Islet precursor cell (in vitro differentiated cells): ENCODE measurements around the gene RAB39A.
"Not testable (repeated sequence)": the region's sequence is repeated elsewhere in the genome, so short reads cannot be mapped to it uniquely, and the experiment has no call there.

Experiments used
- DNase-seq: peaks from one replicate; pipeline ENCODE4 v3.0.0-alpha.2; 2018

The RAB39A gene, protein sequence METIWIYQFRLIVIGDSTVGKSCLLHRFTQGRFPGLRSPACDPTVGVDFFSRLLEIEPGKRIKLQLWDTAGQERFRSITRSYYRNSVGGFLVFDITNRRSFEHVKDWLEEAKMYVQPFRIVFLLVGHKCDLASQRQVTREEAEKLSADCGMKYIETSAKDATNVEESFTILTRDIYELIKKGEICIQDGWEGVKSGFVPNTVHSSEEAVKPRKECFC

GRCh38 chr11:107928046-107928766 lies at the start of gene RAB39A:
TSS of gene RAB39A (plus strand) at chr11:107928448. CDS start at chr11:107928569, 121 bp downstream.
- peak; percentile 99 for DNase-seq

DNA sequence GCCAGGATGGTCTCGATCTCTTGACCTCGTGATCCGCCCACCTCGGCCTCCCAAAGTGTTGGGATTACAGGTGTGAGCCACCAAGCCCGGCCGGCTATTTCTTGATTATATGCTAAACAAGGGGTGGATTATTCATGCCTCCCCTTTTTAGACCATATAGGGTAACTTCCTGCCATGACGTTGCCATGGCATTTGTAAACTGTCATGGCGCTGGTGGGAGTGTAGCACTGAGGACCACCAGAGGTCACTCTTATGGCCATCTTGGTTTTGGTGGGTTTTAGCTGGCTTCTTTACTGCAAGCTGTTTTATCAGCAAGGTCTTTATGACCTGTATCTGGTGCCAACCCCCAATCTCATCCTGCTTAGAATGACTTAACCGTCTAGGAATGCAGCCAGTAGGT lies 46.8 kb upstream of the RAB39A start:
- peak; percentile 66 for DNase-seq

GRCh38 chr11:107882095-107882820 lies 46.0 kb upstream of the RAB39A start:
- peak; percentile 61 for DNase-seq

DNA sequence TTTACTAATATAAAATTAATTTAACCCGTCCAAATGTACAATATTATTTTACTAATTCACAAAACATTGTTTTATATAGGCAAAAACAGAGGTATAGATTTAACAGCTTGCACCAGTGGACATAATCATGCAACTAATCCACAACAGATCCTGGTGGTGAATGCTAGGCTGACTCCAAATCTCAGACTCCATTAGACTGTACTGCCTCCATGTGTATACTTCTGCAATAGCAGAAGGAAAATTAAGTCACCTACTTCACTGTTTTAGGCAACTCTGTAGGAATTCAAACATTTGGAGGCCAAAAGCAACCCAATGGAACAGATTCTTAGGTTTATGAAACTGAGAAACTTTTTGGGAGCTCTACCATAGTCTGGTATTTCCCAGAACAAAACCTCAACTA lies 30.0 kb upstream of the RAB39A start:
- no peak for DNase-seq

DNA sequence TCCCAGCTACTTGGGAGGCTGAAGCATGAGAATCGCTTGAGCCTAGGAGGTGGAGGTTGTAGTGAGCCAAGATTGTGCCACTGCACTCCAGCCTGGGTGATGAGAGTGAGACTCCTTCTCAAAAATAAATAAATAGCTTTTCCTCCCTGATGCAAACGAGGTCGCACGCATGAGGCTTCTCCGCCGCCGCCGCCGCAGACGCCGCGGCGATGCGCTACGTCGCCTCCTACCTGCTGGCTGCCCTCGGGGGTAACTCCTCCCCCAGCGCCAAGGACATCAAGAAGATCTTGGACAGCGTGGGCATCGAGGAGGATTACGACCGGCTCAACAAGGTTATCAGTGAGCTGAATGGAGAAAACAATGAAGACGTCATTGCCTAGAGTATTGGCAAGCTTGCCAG lies 20.0 kb upstream of the RAB39A start:
- DNase-seq = no peak

DNA sequence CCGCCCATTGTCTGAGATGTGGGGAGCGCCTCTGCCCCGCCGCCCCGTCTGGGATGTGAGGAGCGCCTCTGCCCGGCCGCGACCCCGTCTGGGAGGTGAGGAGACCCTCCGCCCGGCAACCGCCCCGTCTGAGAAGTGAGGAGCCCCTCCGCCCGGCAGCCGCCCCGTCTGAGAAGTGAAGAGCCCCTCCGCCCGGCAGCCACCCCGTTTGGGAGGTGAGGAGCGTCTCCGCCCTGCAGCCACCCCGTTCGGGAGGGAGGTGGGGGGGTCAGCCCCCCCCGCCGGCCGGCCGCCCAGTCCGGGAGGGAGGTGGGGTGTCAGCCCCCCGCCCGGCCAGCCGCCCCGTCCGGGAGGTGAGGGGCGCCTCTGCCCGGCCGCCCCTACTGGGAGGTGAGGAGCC lies 15.8 kb upstream of the RAB39A start:
- DNase-seq = not testable (repeated sequence)

DNA sequence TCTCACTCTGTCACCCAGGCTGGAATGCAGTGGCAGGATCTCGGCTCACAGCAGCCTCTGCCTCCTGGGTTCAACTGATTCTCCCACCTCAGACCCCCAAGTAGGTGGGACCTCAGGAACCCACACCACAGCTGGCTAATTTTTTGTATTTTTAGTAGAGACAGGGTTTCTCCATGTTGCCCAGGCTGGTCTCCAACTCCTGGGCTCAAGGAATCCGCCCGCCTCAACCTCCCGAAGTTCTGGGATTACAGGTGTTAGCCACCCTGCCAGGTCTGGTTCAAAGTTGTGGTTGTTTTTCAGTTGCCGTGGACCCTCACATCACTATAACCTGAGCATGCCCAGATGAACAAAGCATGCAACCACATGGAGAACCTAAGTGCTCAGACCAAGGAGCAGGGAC lies 13.0 kb upstream of the RAB39A start:
- no peak for DNase-seq

GRCh38 chr11:107916671-107917241 lies 11.5 kb upstream of the RAB39A start:
- DNase-seq = peak; percentile 80

- no peak for DNase-seq
Observed at GRCh38 chr11:107921997-107922396, 6.3 kb upstream of the RAB39A start.

DNA sequence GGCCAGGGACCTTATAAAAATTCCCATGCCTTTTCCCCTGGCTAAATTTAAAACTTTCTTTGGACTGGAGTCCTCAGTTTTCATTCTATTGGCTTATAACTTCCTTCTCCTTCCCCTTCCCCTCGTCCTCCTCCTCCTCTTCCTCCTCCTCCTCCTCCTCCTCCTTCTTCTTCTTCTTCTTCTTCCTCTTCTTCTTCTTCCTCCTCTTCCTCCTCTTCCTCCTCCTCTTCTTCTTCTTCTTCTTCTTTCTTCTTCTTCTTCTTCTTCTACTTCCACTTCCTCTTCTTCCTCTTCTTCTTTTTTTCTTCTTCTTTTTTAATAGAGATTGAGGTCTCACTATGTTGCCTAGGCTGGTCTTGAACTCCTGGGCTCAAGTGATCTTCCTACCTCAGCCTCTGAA lies 4.7 kb upstream of the RAB39A start:
- not testable (repeated sequence) for DNase-seq

DNA sequence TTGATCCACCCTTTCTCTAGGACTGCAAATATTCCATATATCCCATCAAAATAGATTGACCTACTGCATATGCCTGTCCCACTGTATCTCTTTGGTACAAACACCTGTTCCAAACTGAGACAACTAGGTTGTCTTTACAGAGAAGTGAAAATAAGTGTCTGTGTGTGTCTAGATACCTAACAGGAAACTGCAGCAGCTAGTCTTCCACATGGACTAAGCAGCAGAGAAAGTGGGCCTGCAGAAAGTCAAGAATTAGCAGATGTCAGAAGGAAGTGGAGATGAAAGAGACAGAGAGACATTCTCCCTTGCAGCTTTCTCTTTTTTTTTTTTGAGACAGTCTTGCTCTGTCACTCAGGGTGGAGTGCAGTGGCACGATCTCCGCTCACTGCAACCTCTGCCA lies 3.9 kb upstream of the RAB39A start:
- no peak for DNase-seq

- no peak for DNase-seq
Observed at GRCh38 chr11:107927559-107927958, 689 bp upstream of the RAB39A start.

DNA sequence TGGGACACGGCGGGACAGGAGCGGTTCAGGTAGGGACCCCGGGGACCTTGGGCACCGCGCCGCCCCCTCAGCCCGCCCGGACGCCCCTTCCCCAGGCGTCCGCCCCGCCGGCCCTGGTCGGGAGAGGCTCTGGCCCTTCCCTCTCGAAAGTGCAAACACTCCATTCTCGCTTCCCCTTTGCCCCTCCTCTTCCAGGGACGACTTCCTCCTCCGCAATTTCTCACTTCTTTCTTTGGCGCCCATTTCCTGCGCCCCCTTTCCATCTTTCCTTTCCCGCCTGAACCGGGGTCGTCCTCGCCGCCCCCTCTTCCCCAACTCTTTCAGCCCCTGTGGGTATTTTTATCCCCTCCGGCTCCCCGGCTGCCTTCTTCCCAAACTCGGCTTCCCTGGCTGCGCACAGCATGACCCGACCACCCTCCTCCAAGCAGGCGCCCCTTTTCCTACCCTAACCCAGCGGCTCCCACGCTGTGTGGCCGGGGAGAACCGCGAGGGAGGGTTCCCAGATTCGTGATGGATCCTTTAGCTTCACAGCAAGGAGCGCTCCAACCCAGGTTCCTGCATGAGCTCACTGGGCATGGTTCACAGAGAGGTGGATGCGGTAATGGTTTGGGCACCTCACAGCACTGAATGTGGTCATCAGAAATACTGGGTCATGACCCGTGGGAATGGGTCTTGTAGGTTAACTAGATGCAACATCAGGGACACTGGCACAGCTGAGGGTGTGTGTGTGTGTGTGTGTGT lies 689 bp downstream of the RAB39A start:
- peak; percentile 60 for DNase-seq

DNA sequence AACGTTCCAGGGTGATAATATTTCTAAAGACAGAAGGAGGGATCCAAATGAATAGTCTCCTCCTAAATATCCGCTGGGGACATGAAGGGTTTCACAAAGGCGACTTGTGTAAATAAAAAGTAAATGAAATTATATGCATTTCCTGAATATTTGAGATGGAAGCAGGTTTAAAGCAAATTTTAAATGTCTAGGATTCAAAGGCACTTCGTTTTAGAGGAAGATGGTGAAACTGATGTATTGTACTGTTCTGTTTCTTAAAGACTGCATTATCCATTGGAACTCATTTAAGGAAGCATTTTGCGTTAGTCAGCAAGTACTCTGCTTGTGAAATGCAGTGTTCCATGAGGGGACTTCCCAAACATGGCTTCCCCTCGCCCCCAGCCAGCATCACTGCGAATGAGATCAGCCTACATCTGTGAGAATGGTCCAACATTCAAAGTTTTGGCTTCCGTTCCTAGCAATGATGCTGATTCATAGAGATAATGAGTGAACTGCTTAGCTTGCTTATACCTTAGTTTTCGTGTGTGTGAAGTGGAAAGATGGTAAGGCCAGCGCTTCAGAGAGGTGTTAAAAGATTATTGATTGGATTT lies 1.5 kb downstream of the RAB39A start:
- DNase-seq = no peak

- no peak for DNase-seq
Observed at GRCh38 chr11:107931206-107931605, 3.0 kb downstream of the RAB39A start.

GRCh38 chr11:107947904-107948303 lies 19.7 kb downstream of the RAB39A start:
- DNase-seq = no peak

DNA sequence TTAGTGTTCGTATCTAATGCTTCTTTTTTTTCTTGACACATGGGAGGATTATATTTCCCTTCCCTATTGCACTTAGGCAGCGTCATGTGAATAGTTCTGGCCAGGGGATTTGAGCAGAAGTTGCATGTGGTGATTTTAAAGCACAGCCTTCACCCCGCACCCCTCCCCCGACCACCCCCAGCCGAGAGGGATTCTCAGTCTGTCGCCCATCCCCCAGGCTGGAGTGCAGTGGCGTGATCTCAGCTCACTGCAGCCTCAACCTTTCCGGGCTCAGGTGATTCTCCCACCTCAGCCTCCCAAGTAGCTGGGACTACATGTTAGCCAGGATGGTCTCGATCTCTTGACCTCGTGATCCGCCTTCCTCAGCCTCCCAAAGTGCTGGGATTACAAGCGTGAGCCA lies 20.1 kb downstream of the RAB39A start:
- not testable (repeated sequence) for DNase-seq

DNA sequence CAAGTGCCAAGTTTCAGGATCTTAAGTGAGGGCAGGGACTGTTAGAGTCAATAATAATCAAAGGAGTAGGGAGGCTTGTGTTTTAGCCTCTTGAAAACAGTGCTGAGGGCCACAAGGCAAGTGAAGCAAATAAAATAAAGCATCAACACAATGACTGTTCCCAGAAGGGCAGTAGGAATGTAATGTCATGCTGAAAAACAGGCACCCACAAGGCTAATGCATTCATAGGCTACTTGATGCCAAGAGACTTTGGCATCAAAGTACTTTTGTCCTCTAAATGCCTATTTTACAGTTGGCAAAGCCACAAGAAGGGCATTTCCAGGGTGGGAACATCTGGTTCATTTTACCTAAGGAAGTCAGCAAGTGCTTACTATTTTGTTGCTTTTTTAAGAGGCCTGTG lies 22.9 kb downstream of the RAB39A start:
- DNase-seq = no peak

- DNase-seq = no peak
Observed at GRCh38 chr11:107953446-107953845, 25.2 kb downstream of the RAB39A start.

DNA sequence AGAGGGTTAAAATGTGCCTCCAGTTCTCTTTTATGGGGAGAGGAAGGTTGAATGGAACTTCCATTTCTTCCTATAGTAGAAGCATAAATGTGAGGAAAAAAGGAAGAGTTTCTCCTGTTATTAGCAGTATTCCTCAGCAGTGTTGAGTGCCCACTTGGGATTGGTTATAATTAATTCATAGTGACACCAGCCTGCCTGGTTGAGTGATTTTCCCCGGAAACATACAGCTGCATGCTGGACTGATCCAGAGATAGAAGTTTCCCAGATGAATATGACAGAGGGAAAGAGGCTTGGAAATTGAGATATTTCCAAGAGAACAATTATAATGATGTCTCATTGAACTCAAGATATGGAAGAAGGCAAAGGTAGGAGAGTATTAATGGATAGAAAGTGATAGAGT lies 28.3 kb downstream of the RAB39A start:
- no peak for DNase-seq

DNA sequence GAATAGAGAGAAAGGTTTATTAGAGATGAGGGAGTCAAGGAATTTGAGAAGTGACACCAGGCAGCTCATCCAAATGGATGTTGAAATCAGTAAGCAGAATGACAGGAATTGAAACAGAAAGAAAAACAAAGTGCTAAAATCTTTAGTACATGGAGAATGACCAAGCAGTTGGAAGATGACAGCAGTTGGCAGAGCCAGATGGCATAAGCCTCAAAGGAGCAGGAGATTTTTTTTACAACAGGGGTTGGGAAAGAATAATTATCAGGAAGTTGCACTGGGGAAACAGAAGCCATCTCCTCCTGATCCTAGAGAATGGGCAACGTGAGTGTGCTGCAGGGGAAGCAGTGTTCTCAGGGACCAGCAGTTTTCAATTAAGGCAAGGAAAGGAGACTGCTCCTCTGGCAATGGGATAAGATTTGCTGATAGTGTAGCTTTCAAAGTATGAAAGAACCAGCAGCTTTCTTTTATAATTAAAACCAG lies 28.9 kb downstream of the RAB39A start:
- no peak for DNase-seq

DNA sequence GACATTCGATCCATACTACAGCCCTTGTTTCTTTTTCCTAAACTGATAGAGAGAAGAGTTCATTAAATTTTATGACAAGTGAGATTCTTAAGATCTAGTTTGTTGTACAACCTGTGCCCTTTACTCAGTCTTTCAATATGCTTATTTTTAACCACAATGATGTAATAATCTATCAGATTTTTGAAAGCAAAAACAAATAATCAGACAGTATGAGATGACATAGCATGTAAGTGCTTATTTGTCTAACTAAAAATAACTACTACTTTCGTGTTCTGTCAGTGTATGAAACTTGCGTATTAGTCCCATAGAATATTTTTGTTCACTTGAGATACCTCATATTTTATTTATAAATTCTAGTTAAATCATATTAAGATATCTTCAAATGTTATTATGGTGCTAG lies 33.2 kb downstream of the RAB39A start:
- DNase-seq = no peak
